BE2C (cell line): ENCODE measurements around the gene PATJ.

Source experiments
- DNase-seq: peaks from one replicate; pipeline ENCODE4 v3.0.0-alpha.2; 2020
- H3K27me3 ChIP-seq: fragments of 250-450 bp; sonication (Bioruptor Pico); 2 replicates; pipeline ENCODE4 v1.5.1; 2020; ENCODE audit warnings: mild to moderate bottlenecking
- H3K36me3 ChIP-seq: fragments of 250-450 bp; sonication (Bioruptor Pico); 2 replicates; pipeline ENCODE4 v1.5.1; 2020; ENCODE audit warnings: mild to moderate bottlenecking
- H3K4me1 ChIP-seq: fragments of 250-450 bp; sonication (Bioruptor Pico); 2 replicates; pipeline ENCODE4 v1.5.1; 2020
- H3K4me3 ChIP-seq: 2 replicates; pipeline ENCODE4 v1.5.1; 2011; ENCODE audit warnings: low read depth, low read length
- H3K9me3 ChIP-seq: fragments of 250-450 bp; sonication (Bioruptor Pico); 2 replicates; pipeline ENCODE4 v1.5.1; 2020
- CTCF ChIP-seq: IDR thresholded peaks from 2 replicates; pipeline ENCODE4 v1.5.1; 2012; ENCODE audit warnings: mild to moderate bottlenecking, low read depth, low read length

The PATJ gene

GRCh38 chr1:62084310-62084890 lies 342.1 kb downstream of the PATJ start:
- no peaks in the 10 kb centered on the region for H3K4me1 ChIP-seq
- H3K4me3 ChIP-seq, result no peak overlapping the region
- H3K9me3 ChIP-seq, result no peaks in the 10 kb centered on the region
- no peaks in the 10 kb centered on the region for H3K36me3 ChIP-seq
- no peaks in the 10 kb centered on the region for H3K27me3 ChIP-seq
- DNase-seq, result no peak
- no peak for TF ChIP-seq CTCF

- no peaks in the 10 kb centered on the region for H3K27me3 ChIP-seq
- no peaks in the 10 kb centered on the region for H3K9me3 ChIP-seq
- TF ChIP-seq CTCF, result no peak
- no peaks in the 10 kb centered on the region for H3K36me3 ChIP-seq
- H3K4me3 ChIP-seq, result no peak overlapping the region
- no peak for DNase-seq
- H3K4me1 ChIP-seq, result no peaks in the 10 kb centered on the region
Observed at GRCh38 chr1:62088439-62088838, 346.2 kb downstream of the PATJ start.

GRCh38 chr1:62089570-62089969 lies 347.3 kb downstream of the PATJ start:
- H3K4me1 ChIP-seq, result no peaks in the 10 kb centered on the region

GRCh38 chr1:62090016-62090415 lies 347.7 kb downstream of the PATJ start:
- TF ChIP-seq CTCF, result no peak
- Histone ChIP-seq H3K27me3 (no peaks in the 10 kb centered on the region), H3K4me1 (no peaks in the 10 kb centered on the region)

More at GRCh38 chr1:62089570-62089969, 347.3 kb downstream of the PATJ start:
- H3K36me3 ChIP-seq, result no peaks in the 10 kb centered on the region
- no peak for TF ChIP-seq CTCF
- no peaks in the 10 kb centered on the region for H3K27me3 ChIP-seq
- no peak overlapping the region for H3K4me3 ChIP-seq
- no peak for DNase-seq
- H3K9me3 ChIP-seq, result no peaks in the 10 kb centered on the region

GRCh38 chr1:62092110-62092509 lies 349.8 kb downstream of the PATJ start:
- Histone ChIP-seq H3K9me3 (no peaks in the 10 kb centered on the region), H3K4me3 (no peak overlapping the region), H3K27me3 (no peaks in the 10 kb centered on the region), H3K4me1 (no peaks in the 10 kb centered on the region), H3K36me3 (no peaks in the 10 kb centered on the region)
- no peak for DNase-seq
- TF ChIP-seq CTCF, result no peak

More at GRCh38 chr1:62090016-62090415, 347.7 kb downstream of the PATJ start:
- Histone ChIP-seq H3K36me3 (no peaks in the 10 kb centered on the region), H3K4me3 (no peak overlapping the region), H3K9me3 (no peaks in the 10 kb centered on the region)
- DNase-seq, result no peak

- no peak for DNase-seq
- TF ChIP-seq CTCF, result no peak
- Histone ChIP-seq H3K27me3 (no peaks in the 10 kb centered on the region), H3K36me3 (no peaks in the 10 kb centered on the region), H3K4me1 (no peaks in the 10 kb centered on the region), H3K4me3 (no peak overlapping the region), H3K9me3 (no peaks in the 10 kb centered on the region)
Observed at GRCh38 chr1:62093261-62093660, 351.0 kb downstream of the PATJ start.
